KMS-11 (cell line): Measurements from ENCODE around the gene ST7.

Experiments
- H2AFZ ChIP-seq: fragments of 200-600 bp; sonication (generic); 2 replicates; pipeline ENCODE4 v1.6.1; 2016; ENCODE audit warnings: antibody characterized with exemption, mixed run types, low read depth
- H3K27ac ChIP-seq: fragments of 200-600 bp; sonication (generic); 2 replicates; pipeline ENCODE4 v1.6.1; 2016; ENCODE audit warnings: mild to moderate bottlenecking, mixed run types
- H3K27me3 ChIP-seq: fragments of 200-600 bp; sonication (generic); 2 replicates; pipeline ENCODE4 v1.6.1; 2017; ENCODE audit warnings: mild to moderate bottlenecking, low read depth, mixed run types, moderate library complexity; ENCODE audit not compliant: insufficient read depth
- H3K36me3 ChIP-seq: fragments of 200-600 bp; sonication (generic); 2 replicates; pipeline ENCODE4 v1.6.1; 2017; ENCODE audit warnings: mild to moderate bottlenecking, mixed run types; ENCODE audit not compliant: insufficient read depth
- H3K4me1 ChIP-seq: fragments of 200-600 bp; sonication (generic); 2 replicates; pipeline ENCODE4 v1.6.1; 2016; ENCODE audit warnings: mild to moderate bottlenecking, low read depth, mixed run types; ENCODE audit not compliant: poor library complexity, severe bottlenecking
- H3K4me2 ChIP-seq: fragments of 200-600 bp; sonication (generic); 2 replicates; pipeline ENCODE4 v1.7.0; 2016; ENCODE audit warnings: mild to moderate bottlenecking, mixed run types
- H3K4me3 ChIP-seq: fragments of 200-600 bp; sonication (generic); IDR thresholded peaks from 2 replicates; pipeline ENCODE4 v1.6.1; 2017; ENCODE audit warnings: low read depth, low read length, mixed read lengths; ENCODE audit not compliant: insufficient read depth
- H3K79me2 ChIP-seq: fragments of 200-600 bp; sonication (generic); 2 replicates; pipeline ENCODE4 v1.6.1; 2016; ENCODE audit warnings: low read depth, mixed run types; ENCODE audit not compliant: insufficient read depth
- H3K9ac ChIP-seq: fragments of 200-600 bp; sonication (generic); 2 replicates; pipeline ENCODE4 v1.6.1; 2016; ENCODE audit warnings: mild to moderate bottlenecking, mixed run types
- H4K20me1 ChIP-seq: fragments of 200-600 bp; sonication (generic); 2 replicates; pipeline ENCODE4 v1.6.1; 2016; ENCODE audit warnings: mild to moderate bottlenecking, mixed run types; ENCODE audit not compliant: insufficient read depth
- TF ChIP-seq, protein P1 (sequence below): fragments of 200-600 bp; sonication (generic); conservative IDR thresholded peaks from 2 replicates; pipeline ENCODE4 v1.6.1; 2017; ENCODE audit warnings: low read depth, mild to moderate bottlenecking, antibody characterized with exemption, low read length, moderate library complexity, mixed read lengths

The ST7 gene

DNA sequence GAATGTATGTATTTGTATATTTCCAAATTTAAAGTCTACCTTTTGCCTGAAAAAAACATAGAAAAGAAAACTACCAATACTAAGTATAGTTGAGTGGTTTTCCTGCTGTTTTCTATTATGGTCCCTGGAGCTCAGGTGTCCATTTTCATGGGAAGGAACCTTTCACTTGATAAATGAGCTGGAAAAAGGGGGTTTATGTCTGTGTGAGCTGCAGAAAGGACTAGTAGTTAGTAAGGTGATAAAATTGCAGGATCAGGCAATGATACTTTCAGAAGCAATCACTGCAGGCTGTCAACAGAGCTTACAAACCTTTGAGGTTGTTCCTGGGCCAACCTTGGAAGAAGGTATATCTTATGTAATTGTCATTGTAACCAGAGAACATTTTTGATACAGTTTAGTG, 48.0 kb downstream of the ST7 start:
- no peak overlapping the region for H3K4me3 ChIP-seq
- no peak overlapping the region for H3K9ac ChIP-seq
- no peak overlapping the region for H3K27ac ChIP-seq
- no peaks in the 10 kb centered on the region for H3K4me1 ChIP-seq
- H2AFZ ChIP-seq: no peak overlapping the region
- no peaks in the 10 kb centered on the region for H3K27me3 ChIP-seq
- H4K20me1 ChIP-seq: no peaks in the 10 kb centered on the region
- TF ChIP-seq, protein P1, sequence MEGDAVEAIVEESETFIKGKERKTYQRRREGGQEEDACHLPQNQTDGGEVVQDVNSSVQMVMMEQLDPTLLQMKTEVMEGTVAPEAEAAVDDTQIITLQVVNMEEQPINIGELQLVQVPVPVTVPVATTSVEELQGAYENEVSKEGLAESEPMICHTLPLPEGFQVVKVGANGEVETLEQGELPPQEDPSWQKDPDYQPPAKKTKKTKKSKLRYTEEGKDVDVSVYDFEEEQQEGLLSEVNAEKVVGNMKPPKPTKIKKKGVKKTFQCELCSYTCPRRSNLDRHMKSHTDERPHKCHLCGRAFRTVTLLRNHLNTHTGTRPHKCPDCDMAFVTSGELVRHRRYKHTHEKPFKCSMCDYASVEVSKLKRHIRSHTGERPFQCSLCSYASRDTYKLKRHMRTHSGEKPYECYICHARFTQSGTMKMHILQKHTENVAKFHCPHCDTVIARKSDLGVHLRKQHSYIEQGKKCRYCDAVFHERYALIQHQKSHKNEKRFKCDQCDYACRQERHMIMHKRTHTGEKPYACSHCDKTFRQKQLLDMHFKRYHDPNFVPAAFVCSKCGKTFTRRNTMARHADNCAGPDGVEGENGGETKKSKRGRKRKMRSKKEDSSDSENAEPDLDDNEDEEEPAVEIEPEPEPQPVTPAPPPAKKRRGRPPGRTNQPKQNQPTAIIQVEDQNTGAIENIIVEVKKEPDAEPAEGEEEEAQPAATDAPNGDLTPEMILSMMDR: no peak
- H3K4me2 ChIP-seq: no peak overlapping the region
- H3K79me2 ChIP-seq: no peaks in the 10 kb centered on the region
- H3K36me3 ChIP-seq: no peaks in the 10 kb centered on the region

DNA sequence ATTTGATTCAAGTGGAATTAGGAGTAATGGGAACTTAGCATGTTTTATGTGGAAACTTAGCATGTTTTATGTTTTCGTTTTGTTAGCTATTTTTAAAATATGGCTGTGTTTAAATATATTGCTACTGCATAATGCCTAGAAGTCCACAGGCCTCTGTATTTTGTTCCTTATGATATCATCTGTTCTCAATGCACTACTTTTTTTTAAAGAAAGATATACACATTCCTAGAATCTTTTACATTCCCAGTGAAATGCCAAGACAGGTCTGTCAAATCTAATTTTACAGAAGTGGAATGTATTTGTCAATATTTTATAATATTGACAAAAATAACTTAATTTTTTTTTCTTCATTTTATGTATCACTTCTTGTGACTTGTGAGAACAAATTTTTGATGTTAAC, 51.6 kb downstream of the ST7 start:
- H3K4me2 ChIP-seq: no peak overlapping the region
- no peak overlapping the region for H3K27ac ChIP-seq
- H3K79me2 ChIP-seq: no peaks in the 10 kb centered on the region
- H3K4me1 ChIP-seq: peaks cover 22% of the 10 kb centered on the region
- no peaks in the 10 kb centered on the region for H3K36me3 ChIP-seq
- no peaks in the 10 kb centered on the region for H3K27me3 ChIP-seq
- no peak overlapping the region for H2AFZ ChIP-seq
- no peaks in the 10 kb centered on the region for H4K20me1 ChIP-seq
- H3K4me3 ChIP-seq: no peak overlapping the region
- TF ChIP-seq, protein P1: no peak
- H3K9ac ChIP-seq: no peak overlapping the region

DNA sequence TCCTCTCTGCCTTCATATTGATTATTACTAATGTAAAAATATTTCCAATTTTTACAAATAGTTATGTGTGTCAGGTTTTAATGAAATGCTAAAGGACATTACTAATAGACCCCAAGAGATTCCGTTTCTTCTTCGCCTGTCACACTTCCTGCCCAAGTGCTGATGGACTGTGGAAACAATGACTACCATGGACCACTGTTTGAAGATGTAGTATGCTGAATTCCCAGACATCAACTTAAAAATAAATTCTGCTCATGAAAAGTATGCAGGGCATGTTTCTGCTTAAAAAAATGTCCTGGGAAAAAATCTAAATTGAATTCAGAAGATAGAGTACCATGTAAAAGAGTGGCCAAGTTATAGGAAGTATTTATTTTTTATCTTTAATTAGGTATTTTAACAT, 52.1 kb downstream of the ST7 start:
- H3K27me3 ChIP-seq: no peaks in the 10 kb centered on the region
- no peaks in the 10 kb centered on the region for H3K79me2 ChIP-seq
- H3K4me1 ChIP-seq: peaks cover 27% of the 10 kb centered on the region
- TF ChIP-seq, protein P1: no peak
- no peak overlapping the region for H3K9ac ChIP-seq
- no peak overlapping the region for H2AFZ ChIP-seq
- no peak overlapping the region for H3K4me2 ChIP-seq
- H4K20me1 ChIP-seq: no peaks in the 10 kb centered on the region
- H3K36me3 ChIP-seq: no peaks in the 10 kb centered on the region
- H3K4me3 ChIP-seq: no peak overlapping the region
- no peak overlapping the region for H3K27ac ChIP-seq

DNA sequence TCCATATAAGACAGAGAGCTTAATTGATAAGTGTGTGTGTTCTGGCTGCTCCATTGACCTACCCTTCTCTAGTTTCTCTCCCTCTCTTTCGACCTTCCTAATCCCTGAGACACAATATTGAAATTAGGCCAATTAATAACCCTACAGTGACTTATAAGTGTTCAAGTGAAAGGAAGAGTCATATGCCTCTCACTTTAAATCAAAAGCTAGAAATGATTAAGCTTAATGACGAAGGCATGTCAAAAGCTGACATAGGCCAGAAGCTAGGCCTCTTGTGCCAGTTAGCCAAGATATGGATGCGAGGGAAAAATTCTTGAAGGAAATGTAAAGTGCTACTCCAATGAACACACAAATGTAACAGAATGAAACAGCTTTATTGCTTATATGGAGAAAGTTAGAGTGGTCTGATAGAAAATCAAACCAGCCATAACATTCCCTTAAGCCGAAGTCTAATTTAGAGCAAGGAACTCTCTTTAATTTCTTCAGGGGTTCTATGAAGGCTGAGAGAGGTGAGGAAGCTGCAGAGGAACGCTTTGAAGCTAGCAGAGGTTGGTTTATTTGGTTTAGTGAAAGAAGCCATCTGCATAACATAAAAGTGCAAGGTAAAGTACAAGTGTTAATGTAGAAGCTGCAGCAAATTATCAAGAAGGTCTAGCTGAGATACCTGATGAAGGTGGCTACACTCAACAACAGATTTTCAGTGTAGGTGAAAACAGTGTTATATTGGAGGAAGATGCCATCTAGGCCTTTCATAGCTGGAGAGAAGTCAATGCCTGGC, 53.8 kb downstream of the ST7 start:
- no peak overlapping the region for H2AFZ ChIP-seq
- H3K27ac ChIP-seq: no peak overlapping the region
- H3K36me3 ChIP-seq: no peaks in the 10 kb centered on the region
- H3K4me1 ChIP-seq: peaks cover 40% of the 10 kb centered on the region
- TF ChIP-seq, protein P1: no peak
- H4K20me1 ChIP-seq: no peaks in the 10 kb centered on the region
- no peak overlapping the region for H3K4me2 ChIP-seq
- no peak overlapping the region for H3K9ac ChIP-seq
- no peak overlapping the region for H3K4me3 ChIP-seq
- no peaks in the 10 kb centered on the region for H3K27me3 ChIP-seq
- H3K79me2 ChIP-seq: no peaks in the 10 kb centered on the region
